GM21528 (cell line): ENCODE data around the gene SLC25A21.
"Not testable (repeated sequence)": the region's sequence is repeated elsewhere in the genome, so short reads cannot be mapped to it uniquely, and the experiment has no call there.

Source experiments
- ATAC-seq: cut with Tn5 transposase; IDR thresholded peaks from one replicate; pipeline ENCODE4 v1.9.1; 2021; ENCODE audit warnings: mild to moderate bottlenecking, moderate library complexity; ENCODE audit not compliant: unreplicated experiment, low FRiP score

SLC25A21 gene

DNA sequence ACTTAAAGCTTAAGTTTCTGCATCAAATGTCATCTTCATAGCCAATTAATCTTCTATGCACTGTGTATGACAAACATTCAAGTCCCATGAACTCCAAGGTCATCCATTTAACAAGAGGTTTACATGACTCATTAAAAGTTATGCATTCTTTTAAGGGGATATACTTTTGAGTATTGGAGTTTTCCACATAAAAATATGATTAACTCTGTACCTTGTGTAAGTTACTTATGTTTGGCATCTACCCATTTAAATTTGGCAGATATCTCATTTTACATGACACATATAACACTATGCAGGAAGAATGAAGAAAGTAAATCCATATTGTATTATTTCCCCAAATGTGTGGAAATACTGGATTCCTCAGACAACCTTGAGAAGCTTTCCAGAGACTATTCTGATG is 270.5 kb downstream of the SLC25A21 start:
- no peak for ATAC-seq

DNA sequence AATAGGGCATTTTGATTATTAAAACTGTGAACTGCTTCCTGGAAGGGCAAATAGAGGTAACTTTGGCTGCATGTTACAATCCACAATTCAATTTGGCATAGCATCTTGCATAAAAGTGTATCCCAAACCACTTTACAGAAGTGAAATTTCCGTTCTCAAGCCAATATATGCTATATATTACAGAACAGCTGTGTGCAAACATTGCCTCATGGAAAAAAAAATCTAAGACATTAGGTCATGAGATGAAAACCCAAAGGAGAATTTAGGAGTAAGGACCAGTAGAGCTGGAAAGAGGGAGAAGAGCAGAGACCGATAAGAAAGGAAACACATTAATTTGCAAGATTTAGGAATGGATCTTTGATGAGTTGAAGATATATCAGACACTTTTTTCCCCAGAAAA is 271.6 kb downstream of the SLC25A21 start:
- no peak for ATAC-seq

DNA sequence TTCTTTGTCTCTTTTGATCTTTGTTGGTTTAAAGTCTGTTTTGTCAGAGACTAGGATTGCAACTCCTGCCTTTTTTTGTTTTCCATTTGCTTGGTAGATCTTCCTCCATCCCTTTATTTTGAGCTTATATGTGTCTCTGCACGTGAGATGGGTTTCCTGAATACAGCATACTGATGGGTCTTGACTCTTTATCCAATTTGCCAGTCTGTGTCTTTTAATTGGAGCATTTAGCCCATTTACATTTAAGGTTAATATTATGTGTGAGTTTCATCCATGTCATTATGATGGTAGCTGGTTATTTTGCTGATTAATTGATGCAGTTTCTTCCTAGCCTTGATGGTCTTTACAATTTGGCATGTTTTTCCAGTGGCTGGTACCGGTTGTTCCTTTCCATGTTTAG is 276.1 kb downstream of the SLC25A21 start:
- ATAC-seq = not testable (repeated sequence)

GRCh38 chr14:36884049-36884448 is 288.4 kb downstream of the SLC25A21 start:
- no peak for ATAC-seq

- no peak for ATAC-seq
Observed at GRCh38 chr14:36880276-36880675, 292.1 kb downstream of the SLC25A21 start.

- ATAC-seq = no peak
Observed at GRCh38 chr14:36879558-36879957, 292.8 kb downstream of the SLC25A21 start.

DNA sequence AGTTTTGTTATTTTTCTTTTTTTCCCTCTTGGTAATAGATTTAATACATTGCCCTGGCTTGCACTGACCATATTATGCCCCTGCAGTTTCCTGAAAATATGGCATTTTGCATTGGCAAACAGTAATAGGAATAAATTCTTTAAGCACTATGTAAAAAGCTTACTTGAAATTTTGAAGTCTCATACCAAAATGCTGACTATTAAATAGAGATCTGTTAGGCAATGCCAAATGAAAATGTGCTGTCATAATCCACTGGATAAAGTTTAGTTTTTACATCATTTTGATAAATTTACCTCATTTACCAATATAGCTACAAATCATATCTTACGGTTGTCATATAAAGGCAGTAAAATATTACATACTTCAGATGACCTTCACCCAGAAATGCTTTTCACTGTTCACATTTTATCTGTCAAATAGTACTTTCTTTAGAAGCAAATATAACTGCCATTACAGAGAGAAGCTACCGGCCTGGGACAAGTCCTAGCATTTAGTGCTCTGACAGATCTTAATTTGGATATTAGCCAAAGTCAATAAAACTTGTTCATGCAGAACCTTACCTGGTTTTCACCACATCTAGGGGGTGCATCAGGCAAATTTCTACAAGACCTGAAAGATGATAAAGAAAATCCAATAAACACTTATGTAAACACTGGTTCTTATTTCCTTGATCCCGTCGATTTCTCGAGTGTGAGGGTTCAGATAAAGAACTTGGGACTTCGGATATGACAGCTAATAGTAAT is 297.8 kb downstream of the SLC25A21 start:
- ATAC-seq = no peak

DNA sequence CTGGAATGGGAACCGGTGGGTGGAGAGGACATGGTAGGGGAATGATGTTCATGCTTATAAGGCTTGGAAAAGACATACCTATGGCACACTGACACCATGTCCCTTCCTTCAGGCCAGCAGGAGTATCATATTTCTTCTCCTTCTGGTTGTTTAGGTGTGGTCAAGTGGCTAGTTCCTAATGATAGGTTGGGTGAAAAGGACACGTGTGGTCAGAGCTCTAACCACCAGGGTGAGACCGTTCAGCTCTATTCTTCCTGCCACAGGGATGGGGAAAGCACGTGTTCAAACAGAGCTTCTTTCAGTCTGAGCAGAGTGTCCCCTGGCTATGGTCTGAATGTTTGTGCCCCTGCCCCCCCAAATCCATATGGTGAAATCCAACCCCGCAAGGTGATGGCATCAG is 301.6 kb downstream of the SLC25A21 start:
- no peak for ATAC-seq

- ATAC-seq = no peak
Observed at GRCh38 chr14:36869125-36869524, 303.3 kb downstream of the SLC25A21 start.

GRCh38 chr14:36866867-36867266 is 305.5 kb downstream of the SLC25A21 start:
- ATAC-seq = peak; percentile 93

DNA sequence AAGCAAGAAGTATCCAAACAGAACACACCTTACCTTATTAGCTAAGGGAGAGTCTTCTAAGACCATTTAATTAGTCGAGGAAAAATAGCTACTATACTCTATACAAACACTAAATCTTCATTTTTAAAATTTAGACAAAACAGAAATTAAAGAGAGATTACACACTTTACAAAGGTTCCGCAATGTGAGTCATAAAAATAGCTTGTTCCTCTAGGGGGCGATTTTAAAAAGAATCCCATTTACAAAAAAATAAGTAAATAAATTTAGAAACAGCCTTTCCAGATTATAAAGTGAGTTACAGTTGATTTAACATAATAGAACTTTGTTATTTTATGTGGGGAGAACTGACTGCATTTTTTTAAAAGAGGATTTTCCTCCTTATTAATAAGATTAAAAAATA is 309.1 kb downstream of the SLC25A21 start:
- no peak for ATAC-seq

DNA sequence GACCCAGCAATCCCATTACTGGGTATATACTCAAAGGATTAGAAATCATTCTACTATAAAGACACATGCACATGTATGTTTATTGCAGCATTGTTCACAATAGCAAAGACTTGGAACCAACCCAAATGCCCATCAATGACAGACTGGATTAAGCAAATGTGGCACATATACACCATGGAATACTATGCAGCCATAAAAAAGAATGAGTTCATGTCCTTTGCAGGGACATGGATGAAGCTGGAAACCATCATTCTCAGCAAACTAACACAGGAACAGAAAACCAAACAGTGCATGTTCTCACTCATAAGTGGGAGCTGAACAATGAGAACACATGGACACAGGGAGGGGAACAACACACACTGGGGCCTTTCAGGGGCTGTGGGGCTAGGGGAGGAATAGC is 310.2 kb downstream of the SLC25A21 start:
- ATAC-seq = not testable (repeated sequence)

DNA sequence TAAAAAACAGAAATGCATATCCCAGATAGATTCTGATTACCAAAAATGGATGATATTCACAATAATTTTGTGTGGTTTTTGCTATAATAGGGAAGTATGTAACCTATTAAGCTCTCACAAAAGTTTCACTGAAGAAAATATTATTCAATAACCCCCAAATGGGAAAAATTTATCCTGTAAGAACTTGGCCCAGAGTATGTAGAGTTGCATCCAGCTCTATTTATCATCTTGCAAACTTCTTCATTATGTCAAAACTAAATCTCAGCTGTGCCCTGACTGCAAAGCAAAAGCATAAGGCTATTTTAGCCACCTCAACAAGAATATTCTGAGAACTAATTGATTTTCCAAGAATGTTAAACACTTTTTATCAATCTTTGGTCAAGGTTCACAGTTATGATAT is 311.6 kb downstream of the SLC25A21 start:
- no peak for ATAC-seq

DNA sequence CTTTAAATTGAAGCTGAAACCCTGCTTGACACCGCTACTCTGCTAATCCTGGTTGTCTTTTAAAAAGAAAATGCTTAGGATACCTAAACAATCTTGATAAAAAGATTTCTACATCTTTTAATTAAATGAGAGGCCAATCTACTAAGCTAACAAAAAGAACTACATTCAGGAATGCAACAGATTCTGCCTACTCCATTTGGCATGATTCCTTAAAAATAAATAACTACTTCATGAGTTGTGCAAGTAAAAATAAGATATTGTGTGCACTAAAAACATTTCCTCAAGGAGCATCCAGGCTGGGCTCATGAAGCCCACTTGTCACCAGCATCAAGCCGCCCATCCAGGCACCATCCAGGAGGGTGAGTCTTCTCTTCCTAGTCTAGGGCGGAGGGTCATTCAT is 313.3 kb downstream of the SLC25A21 start:
- no peak for ATAC-seq

DNA sequence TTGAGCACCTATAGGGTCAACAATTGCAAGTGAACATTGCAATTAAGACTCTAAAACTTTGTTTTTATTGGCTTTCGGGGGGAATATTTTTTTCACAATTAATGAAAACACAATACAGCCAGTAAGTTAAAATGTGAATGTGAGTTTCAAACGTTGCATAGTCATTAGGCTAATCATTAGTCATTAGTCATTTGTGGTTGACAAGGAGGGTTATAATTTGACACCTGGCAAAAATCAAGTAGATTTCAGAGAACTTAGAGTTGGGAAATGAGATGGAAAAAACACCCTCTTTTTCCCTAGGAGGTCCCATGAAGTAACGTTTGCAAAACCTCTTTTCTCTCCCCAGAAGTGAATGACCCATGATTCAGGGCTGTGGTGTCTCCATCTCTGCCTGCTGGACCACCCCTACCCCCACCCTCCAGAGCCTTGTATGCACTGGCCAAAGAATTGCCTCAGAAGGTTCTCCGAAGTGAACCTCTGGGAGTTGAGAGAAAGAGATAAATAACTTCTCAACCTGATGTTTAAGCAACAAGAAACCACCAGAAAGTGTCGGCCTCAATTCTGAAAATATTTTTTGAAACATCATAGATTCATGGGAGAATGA is 314.5 kb downstream of the SLC25A21 start:
- ATAC-seq = no peak

DNA sequence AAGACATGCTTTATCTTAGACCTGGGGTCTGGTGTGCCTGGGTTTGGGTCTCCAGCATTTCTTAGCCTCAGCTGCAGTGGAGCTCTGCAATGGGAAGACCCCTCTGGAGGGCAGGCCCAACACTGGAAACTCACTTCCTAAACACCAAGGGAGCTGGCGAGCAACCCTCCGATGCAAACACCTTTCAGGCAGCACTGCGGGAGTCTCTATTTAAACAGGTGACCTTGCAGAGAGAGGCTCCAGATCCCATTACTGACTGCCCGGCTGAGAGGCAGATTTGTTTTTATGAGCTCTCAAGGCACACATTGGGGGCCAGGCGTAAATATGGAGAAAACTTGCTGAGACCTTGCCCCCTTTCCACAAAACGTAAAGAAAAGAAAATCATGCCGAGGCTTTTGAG is 315.3 kb downstream of the SLC25A21 start:
- no peak for ATAC-seq

- ATAC-seq = no peak
Observed at GRCh38 chr14:36856095-36856878, 316.1 kb downstream of the SLC25A21 start.

DNA sequence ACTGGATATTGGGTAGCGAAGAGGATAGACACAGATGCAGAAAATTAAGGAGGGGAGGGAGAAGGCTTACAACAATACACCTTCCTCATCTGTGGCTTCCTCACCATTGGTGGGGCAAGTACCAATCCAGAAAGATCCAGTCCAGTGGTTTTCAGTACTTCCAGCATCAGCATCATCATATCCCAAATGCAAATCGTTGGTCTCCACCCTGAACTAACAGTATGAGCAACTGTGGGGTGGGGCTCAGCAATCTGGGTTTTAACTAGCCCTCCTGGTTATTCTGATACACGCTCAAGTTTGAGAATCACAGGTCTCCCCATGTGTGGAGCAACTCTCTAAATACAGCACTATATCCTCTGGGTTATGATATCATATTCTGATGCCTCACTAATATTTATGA is 317.0 kb downstream of the SLC25A21 start:
- no peak for ATAC-seq

GRCh38 chr14:36852981-36853691 is 319.3 kb downstream of the SLC25A21 start:
- ATAC-seq = no peak

DNA sequence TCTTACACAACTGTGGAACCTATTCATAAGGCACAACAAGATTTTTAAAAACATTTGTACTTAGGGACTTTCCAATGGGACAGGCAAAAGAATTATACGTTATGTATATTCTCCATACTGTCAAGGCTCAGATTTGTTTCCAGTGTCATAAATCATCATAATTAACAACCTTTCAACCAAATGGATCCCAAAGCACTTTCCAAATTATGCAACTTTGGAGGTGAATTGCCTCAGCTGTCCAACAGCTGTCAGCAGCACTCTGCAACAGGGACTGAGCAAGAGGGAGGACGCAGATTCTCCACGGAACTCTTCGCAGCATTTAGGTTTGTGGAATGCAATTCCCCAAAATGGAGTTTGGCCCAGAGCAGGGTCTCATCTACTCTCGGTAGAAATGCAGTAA is 324.2 kb downstream of the SLC25A21 start:
- no peak for ATAC-seq

DNA sequence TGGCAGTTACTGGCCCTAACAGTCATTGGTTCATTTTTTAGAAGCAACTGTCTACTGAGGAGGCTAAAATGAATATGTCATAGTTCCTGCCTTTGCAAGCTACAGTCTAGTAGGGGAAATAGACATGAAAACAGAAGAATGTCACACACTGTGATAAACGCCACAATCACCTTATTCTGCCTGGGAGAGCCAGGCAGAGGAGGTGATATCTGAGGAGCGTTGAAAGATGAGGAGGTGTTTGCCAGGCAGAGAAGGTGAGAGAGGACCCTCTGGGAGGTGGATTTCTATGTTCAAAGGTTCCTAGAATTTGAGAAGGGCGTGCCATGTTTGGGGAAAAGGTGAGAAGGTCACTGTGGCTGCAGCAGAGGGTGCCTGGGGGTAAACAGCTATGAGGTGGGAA is 325.0 kb downstream of the SLC25A21 start:
- ATAC-seq = no peak
